LNCAP (cell line): ENCODE results near the gene CFAP90.

Source experiments
- TF ChIP-seq, protein P1 (sequence below): fragments of 450-650 bp; IDR thresholded peaks from 2 replicates; pipeline ENCODE4 v1.5.1; 2017; ENCODE audit warnings: mild to moderate bottlenecking

Gene CFAP90

DNA sequence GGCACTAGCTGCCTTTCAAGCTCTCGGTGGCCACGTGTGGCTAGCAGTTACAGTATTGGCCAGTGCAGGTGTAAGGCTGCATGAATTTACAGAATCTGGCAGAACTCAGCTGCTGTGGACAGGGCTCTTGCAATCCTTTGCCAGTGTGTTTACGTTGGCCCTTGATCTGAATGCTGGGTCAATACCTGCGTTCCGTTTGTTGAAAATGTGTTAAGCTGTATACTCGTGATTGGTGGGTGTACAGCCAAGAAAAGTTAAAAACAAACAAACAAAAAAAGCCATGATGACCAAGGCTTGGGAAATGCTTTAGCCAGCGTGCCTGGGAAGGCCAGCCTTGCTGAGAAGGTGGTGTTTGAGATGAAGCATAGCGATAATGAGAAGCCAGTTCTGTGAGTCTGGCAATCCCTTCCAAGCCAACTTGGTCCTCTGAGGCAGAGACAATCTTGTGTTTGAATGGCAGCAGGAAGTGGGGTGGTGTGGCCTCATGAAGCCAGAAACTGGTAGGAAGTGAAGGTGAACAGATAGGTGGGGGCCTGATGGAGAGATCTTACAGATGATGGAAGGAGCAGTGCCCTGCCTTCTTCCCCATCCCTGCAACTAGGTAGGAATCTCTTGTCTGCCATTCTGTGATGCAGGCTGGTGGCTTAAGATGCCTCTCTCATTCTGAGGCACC, 820 bp upstream of the CFAP90 start:
- TF ChIP-seq, protein P1, sequence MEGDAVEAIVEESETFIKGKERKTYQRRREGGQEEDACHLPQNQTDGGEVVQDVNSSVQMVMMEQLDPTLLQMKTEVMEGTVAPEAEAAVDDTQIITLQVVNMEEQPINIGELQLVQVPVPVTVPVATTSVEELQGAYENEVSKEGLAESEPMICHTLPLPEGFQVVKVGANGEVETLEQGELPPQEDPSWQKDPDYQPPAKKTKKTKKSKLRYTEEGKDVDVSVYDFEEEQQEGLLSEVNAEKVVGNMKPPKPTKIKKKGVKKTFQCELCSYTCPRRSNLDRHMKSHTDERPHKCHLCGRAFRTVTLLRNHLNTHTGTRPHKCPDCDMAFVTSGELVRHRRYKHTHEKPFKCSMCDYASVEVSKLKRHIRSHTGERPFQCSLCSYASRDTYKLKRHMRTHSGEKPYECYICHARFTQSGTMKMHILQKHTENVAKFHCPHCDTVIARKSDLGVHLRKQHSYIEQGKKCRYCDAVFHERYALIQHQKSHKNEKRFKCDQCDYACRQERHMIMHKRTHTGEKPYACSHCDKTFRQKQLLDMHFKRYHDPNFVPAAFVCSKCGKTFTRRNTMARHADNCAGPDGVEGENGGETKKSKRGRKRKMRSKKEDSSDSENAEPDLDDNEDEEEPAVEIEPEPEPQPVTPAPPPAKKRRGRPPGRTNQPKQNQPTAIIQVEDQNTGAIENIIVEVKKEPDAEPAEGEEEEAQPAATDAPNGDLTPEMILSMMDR, result no peak

DNA sequence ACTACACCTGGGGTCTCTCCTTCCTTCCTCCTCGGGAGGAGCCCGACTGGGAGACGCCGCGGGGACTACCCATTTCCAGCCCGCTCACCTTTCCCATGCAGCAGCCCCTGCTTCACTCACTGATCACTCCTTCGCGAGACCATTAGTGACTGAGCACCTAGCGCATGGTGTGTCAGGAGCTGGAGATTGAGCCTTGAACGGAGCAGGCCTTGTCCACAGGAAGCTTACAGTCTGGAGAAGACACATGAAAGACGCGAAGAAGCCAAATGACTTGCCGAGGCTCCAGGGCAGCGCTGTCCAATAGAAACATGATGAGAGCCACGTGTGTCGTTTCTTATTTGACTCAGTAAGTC, 283 bp upstream of the CFAP90 start:
- TF ChIP-seq, protein P1, result no peak

DNA sequence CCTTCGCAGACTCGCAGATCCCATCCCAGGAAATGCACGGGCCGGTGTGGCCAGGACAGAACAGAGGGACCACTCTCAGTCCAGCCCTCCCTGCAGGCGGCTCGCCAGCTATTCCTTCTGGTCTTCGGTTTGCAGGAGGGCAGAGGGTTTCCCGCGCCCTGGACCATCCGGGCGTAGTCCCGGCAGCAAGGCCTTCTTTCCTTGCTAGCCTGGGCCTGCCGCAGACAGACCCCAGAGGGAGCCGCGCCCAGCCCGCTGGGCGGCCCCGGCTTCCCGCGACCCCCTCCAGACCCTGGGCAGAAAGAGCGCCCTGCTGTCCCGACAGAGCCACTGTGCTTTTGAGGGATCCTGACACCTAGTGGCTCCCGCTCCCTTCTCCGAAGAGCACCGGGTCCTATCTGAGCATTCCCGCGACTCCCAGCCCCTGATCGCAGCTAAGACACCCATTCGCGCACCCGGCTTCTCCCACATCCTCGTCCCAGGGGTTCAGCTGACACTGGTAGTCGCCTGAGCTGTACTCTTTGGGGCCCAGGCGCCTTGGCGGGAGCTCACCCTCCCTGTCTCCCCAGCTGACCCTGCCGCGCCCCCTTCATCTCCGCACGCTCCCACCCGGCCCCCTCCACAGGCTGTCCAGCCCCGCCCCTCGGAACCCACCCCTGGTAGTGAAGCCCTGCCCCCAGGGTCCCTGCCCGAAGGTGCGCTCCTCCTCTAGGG, 1.1 kb downstream of the CFAP90 start:
- TF ChIP-seq, protein P1, result no peak

DNA sequence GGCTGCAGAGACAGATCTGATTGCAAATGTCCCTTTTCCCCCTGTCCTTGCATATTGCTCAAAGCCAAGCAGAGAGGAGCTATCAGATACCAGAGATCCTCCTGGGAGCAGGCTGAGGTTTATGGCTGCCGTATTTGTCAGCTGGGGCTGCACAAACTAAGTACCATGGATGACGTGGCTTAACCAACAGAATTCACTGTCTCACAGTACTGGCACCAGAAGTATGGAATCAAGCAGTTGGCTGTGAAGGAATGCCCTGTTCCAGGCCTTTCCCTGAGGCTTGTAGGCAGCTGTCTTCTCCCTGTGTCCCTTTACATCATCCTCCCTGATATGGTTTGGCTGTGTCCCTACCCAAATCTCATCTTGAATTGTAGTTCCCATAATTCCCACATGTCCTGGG, 2.6 kb downstream of the CFAP90 start:
- TF ChIP-seq, protein P1, result no peak

DNA sequence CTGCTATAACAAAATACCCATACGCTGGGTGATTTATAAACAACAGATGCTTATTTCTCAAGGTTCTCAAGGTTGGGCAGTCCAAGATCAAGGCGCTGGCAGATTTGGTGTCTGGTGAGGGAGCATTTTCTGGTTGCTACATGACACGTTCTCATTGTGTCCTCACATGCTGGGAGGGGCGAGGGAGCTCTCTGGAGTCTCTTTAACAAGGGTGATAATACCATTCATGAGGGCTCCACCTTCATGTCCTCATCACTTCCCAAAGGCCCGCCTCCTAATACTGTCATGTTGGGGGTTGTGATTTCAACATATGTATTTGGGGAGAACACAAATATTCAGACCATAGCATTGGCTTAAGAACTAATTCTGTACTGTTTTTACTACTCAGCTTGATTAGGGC, 4.6 kb downstream of the CFAP90 start:
- TF ChIP-seq, protein P1, result no peak

DNA sequence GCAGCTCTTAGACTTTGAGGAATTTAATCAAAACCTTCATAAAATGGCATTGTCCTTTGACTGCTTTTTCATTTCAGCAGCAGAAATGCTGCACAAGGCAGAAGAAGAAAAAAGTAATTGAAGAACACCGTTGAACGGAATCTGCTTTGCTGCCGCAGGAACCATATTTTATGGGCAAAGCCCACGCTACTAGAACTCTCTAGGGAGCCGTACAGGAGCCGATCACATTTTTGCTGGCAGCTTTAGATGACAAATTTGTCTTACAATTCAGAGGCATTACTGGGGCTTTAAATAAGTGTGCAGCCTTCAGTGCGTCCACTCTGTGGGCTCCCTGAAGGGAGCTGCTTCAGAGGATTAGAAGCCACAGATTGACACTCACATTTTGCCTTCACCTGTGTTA, 5.4 kb downstream of the CFAP90 start:
- TF ChIP-seq, protein P1, result no peak

DNA sequence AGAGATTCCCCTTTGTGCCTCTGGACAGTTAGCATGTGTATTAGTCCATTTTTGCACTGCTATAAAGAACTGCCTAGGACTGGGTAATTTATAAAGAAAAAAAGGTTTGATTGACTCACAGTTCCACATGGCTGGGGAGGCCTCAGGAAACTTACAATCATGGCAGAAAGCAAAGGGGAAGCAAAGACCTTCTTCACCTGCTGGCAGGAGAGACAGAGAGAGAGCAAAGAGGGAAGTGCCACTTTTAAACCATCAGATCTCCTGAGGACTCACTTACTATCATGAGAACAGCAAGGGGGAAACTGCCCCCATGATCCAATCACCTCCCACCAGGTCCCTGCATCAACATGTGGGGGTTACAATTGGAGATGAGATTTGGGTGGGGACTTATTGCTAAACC, 6.0 kb downstream of the CFAP90 start:
- TF ChIP-seq, protein P1, result no peak
